ENCODE measurements around the gene CYP1A1.

DNA sequence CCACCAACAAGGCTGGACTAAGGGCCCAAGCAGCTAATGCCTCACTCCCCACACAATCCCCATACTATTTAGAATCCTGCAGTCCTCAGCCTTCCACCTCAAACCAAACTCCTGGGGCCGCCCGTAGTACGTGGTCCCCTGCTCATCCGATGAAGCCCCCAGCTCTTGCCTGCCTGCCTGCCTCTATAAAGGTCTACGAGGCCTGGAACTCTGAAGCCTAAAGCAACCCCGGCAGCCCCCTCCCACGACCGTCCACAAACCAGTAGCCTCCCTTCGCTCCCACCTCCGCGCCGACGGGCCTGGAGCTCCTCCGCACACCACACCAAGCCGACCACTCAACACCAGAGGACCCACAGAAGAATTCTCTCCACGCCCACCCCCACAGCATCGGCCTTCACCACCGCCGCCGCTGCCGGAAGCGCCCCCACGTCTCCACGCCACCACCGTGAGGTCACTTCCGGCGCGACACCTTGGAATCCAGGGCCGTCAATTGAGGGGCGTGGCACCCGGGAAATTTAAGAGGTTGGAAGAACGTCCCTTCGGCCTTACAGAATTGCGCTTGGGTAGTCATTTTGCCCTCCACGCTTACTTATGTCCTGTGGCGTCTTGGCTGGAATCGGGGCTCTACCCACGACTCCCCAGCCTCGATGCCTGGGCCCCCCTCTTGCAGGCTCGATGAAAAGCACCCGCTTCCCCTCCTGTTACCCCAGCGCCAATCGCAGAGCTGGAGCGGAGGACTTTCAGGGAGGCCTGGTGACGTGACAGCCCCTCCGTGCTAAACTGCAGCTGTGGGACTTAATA lies 29.5 kb downstream of the CYP1A1 start, which contains the start of gene EDC3:
- TF ChIP-seq POLR2A (IDR thresholded peaks at IDR 0.05; ENCODE audit: low read length), result peak; percentile 61
- no peak for TF ChIP-seq GATA1 (IDR thresholded peaks at IDR 0.05; ENCODE audit: low read depth, low read length)

Measured in erythroblast (primary cell).